ENCODE results near the gene ZFPL1. TPM values are rescaled to one million over a fixed set of nuclear protein-coding genes. Genes with fewer than 3 reads are reported as not detected.

The ZFPL1 gene
- total and polyA plus RNA-seq, 2 donors (not counting 3 experiments of a cell fraction or from before 2014, with no cell fraction given): 37.6 to 139 TPM

DNA sequence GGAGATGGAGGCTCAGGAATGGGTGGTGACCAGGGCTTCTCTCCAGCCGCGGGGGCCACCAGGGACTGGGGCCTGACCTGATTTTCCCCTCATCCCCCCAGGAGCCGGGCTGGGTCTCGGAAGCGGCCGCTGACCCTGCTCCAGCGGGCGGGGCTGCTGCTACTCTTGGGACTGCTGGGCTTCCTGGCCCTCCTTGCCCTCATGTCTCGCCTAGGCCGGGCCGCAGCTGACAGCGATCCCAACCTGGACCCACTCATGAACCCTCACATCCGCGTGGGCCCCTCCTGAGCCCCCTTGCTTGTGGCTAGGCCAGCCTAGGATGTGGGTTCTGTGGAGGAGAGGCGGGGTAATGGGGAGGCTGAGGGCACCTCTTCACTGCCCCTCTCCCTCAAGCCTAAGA, 3.8 kb downstream of the ZFPL1 start:
- H3K4me3 ChIP-seq (replicated peaks in 1 of 3; ENCODE audit: insufficient read depth in 1 of 3, low read depth in 1 of 3, low read length in 3 of 3): no peak overlapping the region
- ChIA-PET CTCF (no interaction called here), POLR2A (no interaction called here)
- BruUV-seq (replicated peaks): no TSS peak
- H3K9ac ChIP-seq (replicated peaks; ENCODE audit: extremely low read depth, insufficient read depth, low read length): no peak overlapping the region
- no peaks in the 10 kb centered on the region for H3K9me1 ChIP-seq (replicated peaks; ENCODE audit: control insufficient read depth, extremely low read depth, insufficient read depth, low read length)
- dilution Hi-C loops (cut with MboI; ENCODE audit: extremely low pct_ligation_motif_present, low sequenced_read_pairs) (no loop called here), intact Hi-C loops (cut with micrococcal nuclease) (no loop called here)
- H3K4me2 ChIP-seq (ENCODE audit: insufficient read depth, low read length): no peak overlapping the region
- H3K4me1 ChIP-seq (ENCODE audit: control insufficient read depth, extremely low read depth, insufficient read depth, low read length): peaks cover 14% of the 10 kb centered on the region
- no peaks in the 10 kb centered on the region for H3K9me3 ChIP-seq (replicated peaks; ENCODE audit: control insufficient read depth, insufficient read depth, low read length)
- peaks cover 19% of the 10 kb centered on the region for H3K79me2 ChIP-seq (ENCODE audit: control insufficient read depth, insufficient read depth, low read length)
- H4K20me1 ChIP-seq (replicated peaks; ENCODE audit: control insufficient read depth, extremely low read depth, insufficient read depth, low read length): no peaks in the 10 kb centered on the region
- H3K27ac ChIP-seq (ENCODE audit: insufficient read depth, low read depth, low read length): no peak overlapping the region
- no peak for FAIRE-seq
- H3K27me3 ChIP-seq (ENCODE audit: control insufficient read depth in 2 of 2, insufficient read depth in 2 of 2, low read length in 2 of 2): no peaks in the 10 kb centered on the region
- H3K36me3 ChIP-seq (ENCODE audit: control insufficient read depth in 2 of 2, extremely low read depth in 1 of 2, insufficient read depth in 2 of 2, low read length in 2 of 2): peaks cover 5 to 28% of the 10 kb centered on the region in 2 experiments
- TF ChIP-seq POLR2AphosphoS5 (IDR thresholded peaks at IDR 0.05; ENCODE audit: insufficient read depth, low read depth, low read length) (no peak), MYC (IDR thresholded peaks at IDR 0.05; ENCODE audit: low read depth, low read length) (no peak), JUN (IDR thresholded peaks at IDR 0.05; ENCODE audit: borderline replicate concordance, insufficient read depth, insufficient read length, low read depth) (no peak), FOS (IDR thresholded peaks at IDR 0.05; ENCODE audit: borderline replicate concordance, insufficient read depth, low read length) (no peak), GATA2 (IDR thresholded peaks at IDR 0.05; ENCODE audit: insufficient read depth, insufficient read length, low read depth, low read length) (no peak), POLR2A (IDR thresholded peaks at IDR 0.05; ENCODE audit: low read depth, low read length) (no peak), EZH2 (IDR thresholded peaks at IDR 0.05; ENCODE audit: borderline replicate concordance, low read depth, low read length, severe bottlenecking) (no peak)
- TF ChIP-seq, protein P1, sequence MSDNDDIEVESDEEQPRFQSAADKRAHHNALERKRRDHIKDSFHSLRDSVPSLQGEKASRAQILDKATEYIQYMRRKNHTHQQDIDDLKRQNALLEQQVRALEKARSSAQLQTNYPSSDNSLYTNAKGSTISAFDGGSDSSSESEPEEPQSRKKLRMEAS (IDR thresholded peaks at IDR 0.05; ENCODE audit: insufficient read depth, insufficient read length): no peak
- TF ChIP-seq, protein P2, sequence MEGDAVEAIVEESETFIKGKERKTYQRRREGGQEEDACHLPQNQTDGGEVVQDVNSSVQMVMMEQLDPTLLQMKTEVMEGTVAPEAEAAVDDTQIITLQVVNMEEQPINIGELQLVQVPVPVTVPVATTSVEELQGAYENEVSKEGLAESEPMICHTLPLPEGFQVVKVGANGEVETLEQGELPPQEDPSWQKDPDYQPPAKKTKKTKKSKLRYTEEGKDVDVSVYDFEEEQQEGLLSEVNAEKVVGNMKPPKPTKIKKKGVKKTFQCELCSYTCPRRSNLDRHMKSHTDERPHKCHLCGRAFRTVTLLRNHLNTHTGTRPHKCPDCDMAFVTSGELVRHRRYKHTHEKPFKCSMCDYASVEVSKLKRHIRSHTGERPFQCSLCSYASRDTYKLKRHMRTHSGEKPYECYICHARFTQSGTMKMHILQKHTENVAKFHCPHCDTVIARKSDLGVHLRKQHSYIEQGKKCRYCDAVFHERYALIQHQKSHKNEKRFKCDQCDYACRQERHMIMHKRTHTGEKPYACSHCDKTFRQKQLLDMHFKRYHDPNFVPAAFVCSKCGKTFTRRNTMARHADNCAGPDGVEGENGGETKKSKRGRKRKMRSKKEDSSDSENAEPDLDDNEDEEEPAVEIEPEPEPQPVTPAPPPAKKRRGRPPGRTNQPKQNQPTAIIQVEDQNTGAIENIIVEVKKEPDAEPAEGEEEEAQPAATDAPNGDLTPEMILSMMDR (IDR thresholded peaks at IDR 0.05; ENCODE audit: extremely low read depth in 1 of 2, insufficient read depth in 1 of 2, low read depth in 1 of 2, low read length in 2 of 2): no peak
- no peak for DNase-seq (ENCODE audit: low read depth, low spot score)
- H2AFZ ChIP-seq (ENCODE audit: low read depth, low read length): no peak overlapping the region

Measured in endothelial cell of umbilical vein (primary cell).